Renal pelvis (tissue), 4 donors: Measurements from ENCODE around the gene HMOX2. TPM values are rescaled to one million over a fixed set of nuclear protein-coding genes. Genes with fewer than 3 reads are reported as not detected.
A peak's percentile ranks its signal among the peaks of the same experiment; 100 is the strongest.

Experiments used
- DNase-seq: peaks from one replicate; pipeline ENCODE4 v3.0.0-alpha.2; 2013
- polyA plus RNA-seq, 3 donors: library from polyadenylated mRNA; unstranded; fragments of 120-200 nt; gene quantifications; one replicate each; pipeline ENCODE4 v1.2.1, GENCODE V29; 2013; ENCODE audit not compliant: insufficient read length in 3 of 3

Gene HMOX2
- polyA plus RNA-seq, 3 donors: 41.2 to 54.5 (median 47.8) TPM

DNA sequence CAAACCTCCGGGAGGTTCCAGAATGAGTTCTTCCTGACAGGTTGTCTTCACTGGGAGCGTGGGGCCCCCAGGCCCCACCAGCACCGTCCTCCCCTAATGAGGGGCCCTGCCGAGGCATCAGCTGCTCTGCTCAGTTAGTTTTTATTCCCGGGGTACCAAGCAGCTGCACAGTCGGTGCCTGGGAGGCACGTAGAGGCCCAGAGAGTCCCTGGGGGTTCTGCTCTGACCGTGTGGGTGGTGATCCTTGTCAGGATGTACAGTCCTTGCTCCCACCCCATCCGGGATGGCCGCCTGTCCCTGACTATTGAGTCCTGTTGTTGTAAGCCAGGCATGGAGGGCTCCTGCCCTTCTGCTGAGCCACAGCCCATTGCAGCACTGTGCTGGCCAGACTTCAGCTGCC is 20.2 kb upstream of the HMOX2 start:
- DNase-seq: no peak

DNA sequence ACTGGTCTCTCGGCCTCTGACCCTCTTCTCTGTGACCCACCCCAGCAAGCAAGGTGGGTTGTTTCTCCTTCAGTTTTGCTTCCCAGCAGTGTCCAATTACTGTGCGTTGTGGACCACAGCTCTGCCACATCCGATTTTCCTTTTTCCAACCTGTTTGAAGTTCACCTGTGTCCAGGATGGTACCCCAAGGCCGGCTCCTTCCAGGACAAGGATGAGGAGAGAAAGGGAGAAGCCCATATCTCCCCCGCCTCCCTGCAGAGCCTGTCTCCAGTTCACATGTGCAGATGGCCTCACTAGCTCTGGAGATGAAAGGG is 15.3 kb upstream of the HMOX2 start:
- no peak for DNase-seq

DNA sequence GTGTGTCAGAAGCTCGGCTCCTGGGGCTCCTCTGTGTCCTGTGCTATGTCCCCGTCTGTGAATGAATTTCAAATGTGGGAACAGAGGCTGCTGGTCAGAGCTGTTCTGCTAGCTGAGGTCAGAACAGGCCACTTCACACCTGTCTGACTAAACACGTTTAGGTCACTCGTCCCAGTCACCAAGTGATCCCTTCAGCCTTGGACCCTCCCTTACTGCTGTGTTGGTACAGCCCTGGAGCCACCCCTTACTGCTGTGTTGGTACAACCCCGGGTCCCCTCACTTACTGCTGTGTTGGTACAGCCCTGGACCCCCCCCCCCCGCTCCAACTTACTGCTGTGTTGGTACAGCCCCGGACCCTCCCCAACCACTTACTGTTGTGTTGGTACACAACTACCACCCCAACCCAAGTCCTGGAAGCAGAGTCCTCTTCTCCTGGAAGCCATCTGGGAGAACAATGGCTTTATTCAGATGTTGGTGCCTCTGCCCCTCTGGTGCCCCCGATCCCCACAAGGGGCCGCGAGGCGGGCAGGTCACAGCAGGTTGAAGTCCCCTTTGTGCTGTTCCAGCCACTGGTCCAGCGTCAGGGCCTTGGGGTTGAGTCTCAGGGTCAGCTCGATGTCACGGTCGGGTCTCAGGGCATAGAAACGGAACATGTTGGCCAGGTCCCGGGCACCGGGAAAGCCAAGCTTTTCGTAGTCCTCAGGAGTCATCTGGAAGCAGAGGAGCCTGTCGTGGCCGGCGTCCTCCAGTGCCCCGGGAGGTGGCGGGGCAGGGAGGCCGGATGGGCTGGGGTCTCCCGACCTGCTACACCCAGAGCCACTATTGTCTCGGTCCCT is 14.7 kb upstream of the HMOX2 start:
- no peak for DNase-seq

DNA sequence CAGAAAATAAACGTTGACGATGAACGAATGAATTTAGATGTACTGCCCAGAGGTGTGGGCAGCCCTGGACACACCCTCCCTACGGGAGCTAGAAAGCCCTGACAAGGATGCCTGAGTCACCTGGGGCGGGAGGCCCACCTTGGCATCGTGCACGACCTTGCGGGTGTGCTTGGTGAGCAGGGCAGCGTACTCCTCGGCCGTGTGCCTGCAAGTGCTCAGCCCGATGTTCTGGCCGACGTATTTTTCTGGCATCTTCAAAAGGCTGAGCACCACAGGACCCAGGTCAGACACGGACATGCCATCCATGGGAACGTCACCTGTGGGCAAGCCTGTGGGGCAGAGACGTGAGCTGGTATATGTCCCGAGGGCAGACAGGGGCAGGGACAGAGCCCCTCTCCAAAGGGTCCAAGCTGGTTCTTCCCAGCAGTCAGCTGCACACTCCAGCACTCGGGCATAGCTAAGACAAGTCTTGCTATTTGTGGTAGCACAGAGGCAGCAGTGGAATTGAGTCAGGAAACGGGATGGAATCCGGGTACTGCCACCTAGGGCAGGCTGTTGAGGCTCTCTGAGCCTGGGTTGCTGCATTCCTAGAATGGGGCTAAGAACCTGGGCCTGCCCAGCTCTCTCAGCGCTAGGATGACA is 12.6 kb upstream of the HMOX2 start:
- no peak for DNase-seq

DNA sequence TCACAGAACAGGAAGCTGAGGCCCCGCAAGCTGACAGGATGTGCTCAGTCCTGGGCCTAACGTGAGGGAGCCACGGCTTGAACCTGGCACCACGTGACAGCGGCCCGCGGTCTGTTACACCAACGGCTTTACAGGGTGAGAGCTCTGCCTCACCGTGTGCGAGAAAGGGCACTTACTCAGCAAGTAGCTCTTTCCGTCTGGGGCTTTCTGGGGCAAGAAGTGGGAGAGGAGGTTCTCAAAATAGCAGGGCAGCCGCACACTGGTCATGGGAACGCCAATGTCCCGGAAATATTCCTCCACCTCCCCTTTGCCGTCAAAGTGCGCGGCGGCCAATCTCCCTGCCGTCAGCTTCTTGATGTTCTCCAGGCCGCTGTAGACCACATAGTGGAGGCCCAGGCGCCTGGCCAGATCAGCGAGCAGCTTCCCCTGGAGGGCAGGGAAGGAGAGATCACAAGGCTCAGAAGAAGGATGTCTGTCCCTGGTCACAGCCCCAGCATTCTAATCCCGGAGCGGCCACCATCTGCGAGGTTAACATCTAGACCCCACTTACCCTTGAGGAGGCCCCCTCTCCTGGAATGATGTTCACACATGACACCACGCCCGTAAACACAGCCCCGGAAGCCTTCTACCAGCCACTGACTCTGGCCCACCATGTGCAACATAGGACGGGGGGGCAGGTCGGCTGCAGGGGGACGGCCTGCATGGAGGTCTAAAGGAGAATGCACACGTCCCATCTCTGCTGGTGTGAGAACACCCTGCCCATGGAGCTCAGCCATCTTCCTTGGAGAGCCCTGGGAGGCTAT is 10.0 kb upstream of the HMOX2 start:
- DNase-seq: no peak

DNA sequence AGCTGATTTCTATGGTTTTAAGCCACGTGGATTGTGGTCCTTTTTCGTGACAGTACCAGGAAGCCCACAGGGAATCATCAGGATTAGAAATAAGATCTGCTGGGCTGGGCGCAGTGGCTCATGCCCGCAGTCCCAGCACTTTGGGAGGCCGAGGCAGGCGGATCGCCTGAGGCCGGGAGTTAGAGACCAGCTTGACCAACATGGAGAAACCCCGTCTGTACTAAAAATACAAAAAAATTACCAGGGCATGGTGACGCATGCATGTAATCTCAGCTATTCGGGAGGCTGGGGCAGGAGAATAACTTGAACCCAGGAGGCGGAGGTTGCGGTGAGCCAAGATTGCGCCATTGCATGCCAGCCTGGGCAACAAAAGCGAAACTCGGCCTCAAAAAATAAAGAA is 8.3 kb upstream of the HMOX2 start:
- DNase-seq: no peak

DNA sequence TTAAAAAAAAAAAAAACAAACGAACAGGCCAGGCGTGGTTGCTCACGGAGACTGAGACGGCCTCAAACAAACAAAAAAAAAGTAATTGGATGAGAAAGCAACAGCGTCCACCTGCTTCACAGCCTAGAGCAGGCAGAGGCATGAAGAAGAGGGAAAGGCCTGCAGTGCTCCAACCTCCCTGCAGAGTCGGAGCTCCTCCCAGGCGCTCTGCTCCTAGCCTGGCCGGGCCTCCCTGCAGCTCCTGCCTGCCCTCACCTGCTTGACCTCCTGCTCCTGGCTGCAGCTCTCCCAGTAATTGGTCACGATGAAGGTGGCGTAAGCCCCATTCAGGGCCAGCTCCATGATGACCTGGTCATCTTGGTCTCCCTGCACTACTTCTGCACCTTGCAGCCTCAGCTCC is 7.2 kb upstream of the HMOX2 start:
- no peak for DNase-seq

DNA sequence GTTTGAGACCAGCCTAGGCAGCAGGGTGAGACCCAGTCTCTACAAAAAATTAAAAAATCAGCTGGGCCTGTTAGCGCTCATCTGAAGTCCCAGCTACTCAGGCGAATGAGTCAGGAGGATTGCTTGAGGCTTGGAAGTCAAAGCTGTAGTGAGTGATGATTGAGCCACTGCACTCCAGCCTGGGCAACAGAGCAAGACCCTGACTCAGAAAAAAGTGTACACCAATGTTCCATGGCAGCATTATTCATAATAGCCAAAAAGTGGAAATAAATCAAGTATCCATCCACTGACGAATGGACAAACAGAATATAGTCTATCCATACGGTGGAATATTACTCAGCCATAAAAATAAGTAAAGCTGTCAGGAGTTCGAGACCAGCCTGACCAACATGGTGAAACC is 4.3 kb upstream of the HMOX2 start:
- DNase-seq: no peak

DNA sequence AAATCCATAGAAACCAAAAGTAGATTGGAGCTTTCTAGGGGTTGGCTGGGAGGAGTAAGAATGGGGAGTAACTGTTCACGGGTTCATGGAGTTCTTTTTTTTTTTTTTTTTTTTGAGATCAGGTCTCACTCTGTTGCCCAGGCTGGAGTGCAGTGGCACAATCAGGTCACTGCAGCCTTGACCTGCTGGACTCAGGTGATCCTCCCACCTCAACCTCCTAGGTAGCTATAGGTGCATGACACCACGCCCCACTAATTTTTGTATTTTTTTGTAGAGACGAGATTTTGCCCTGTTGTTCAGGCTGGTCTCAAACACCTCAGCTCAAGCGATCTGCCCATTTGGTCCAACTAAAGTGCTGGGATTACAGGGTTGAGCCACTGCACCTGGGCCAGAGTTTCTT is 3.3 kb upstream of the HMOX2 start:
- no peak for DNase-seq

DNA sequence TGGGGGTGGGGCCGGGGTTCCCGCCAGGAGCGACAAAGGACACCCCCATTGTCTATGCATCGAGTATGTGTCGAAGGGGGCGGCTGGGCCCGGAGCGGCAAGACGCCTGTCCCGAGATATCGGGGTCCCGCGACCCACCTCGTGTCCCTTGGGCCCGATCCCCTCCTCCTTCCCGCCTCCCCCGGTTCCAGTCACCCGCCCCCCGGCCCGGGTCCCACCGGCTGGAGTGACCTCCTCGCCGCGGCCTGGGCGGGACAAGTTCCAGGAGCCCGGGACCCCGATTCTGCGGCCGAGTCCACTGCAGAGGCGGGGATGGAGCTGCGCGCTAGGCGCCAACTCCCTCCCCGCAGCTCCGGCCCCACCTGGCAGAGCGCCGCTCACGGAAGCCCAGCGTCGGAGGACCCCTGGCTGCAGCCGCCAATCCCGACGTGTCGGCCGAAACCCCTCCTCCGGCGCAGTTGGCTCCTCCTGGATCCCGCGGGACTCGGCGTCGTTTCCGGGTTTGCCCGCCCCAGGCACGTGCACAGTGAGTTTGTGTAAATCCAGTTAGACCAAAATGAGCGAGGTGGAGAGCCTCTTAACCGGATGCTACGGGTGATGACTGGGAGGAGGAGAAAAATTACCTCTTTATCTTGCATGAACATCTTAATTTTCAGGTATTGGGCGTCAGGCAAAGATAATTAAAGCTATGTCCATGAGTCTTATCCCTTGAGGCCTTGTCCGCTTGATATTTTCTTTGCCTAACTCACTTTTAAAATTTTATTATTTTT is 1.8 kb upstream of the HMOX2 start, which contains the start of gene NMRAL1:
NMRAL1 (minus strand) TSS at position 434 of the 770 bp plus-strand sequence. CDS start 493 bp downstream, outside the sequence.
- peak; percentile 90 for DNase-seq

DNA sequence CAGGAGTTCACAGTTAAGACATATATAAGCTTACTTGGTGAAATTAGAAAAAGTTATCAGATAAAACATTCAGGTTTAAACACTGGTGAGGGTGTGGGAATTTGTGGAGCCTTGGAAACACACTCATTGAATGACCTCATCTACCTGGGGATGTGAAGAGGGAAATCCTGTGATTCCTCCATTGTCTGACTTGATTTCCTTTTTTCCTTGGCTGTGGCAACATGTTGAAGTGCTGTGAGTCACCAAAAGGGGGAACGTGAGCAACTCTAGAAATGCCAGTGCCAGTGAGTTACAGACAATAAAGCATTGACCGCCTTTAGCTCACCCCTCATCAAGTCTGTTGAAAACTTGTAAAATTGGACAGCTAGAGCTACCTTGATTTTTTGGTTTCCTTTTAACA is 1.8 kb downstream of the HMOX2 start:
- DNase-seq: no peak

DNA sequence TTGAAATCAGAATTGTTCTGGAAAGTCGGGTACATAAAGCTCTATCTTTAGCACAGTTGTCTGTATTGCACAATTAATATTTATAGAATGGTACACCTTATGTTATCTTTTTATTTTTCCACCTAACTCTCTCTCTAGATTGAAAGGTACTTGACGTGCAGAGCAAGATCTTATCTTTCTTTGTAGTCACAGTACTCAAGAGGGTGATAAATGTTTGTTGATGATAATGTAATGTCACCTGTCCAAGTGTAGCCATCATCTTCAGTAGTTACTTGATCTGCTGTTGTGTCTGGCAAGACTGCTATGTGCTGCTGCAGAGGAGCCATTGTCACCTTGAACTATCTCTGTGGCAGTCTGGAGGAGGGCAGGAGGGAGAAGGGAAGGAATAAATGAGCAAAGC is 5.3 kb downstream of the HMOX2 start:
- DNase-seq: no peak

DNA sequence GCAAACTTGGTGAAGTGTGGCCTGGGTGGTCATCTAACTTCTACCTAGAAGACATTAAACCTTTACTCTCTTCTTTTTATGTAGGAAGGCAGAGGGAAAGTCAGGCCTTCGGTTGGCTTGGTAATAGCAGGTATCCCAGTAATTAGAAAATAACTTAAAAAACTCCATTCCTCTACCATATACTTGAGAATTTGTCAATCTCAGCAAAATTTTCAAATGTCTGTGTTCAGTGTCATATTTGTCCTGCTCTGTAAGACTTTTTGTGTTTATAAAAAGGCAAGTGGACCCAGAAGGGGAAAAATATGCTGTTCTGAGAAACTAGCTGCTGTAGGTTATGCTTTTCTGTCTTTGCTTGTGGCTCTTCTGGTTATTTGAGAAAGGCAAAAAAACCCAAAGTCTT is 5.8 kb downstream of the HMOX2 start:
- DNase-seq: no peak

DNA sequence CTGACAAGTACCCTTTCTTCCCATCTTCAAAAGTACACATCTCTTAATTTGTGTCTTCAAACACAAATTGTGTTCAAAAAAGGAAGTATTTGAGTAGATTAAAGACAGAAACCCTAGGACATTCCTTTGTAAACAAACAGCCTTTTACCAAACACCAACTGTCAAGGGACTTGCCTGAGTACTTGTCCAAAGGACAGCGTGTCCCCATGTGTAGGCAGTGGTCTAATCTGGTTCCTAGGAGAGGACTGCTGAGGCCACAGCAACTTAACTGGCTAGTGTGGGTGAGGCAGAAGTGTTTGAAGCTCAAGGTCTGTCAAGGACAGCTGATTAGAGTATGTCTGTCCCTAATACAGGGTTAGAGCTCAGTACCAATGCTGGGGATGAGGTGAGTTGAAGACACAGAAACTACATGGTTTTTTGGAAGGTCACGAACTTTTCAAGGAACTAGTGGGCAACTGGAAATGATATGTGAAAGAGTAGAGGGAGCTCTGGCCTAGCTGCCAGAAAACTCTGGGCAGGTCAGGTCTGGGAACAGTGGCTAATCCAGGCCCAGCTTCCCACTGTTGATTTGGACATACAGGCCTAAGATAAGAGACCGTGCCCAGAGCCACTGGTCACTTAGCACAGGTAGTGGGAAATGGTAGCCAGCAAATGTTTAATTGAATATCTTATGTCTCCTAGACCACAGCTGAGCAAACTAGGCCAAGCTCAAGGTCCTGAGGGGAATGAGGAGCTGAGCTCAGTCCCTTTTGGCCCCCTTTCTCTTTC is 10.1 kb downstream of the HMOX2 start:
- no peak for DNase-seq

DNA sequence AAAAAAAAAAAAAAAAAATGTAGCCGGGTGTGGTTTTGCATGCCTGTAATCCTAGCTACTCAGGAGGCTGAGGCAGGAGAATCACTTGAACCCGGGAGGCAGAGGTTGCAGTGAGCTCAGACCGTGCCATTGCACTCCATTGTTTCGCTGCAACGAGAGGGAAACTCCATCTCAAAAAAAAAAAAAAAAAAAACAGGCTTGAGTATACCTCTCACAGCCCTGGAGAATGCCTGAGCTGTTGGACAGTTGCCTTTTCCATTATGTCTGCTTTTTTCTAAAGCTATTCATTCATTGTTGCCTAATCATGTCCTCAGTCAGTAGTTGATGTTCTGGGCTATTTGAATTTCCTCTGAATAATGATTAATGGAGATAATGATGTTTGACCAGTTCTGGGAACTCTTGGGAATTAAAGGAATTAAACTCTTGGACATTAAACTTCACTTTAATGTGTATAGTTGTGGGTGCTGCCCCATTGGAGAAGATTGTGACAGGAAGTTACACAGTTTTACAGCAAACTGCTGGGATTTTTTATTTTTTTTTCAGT is 11.8 kb downstream of the HMOX2 start:
- no peak for DNase-seq

DNA sequence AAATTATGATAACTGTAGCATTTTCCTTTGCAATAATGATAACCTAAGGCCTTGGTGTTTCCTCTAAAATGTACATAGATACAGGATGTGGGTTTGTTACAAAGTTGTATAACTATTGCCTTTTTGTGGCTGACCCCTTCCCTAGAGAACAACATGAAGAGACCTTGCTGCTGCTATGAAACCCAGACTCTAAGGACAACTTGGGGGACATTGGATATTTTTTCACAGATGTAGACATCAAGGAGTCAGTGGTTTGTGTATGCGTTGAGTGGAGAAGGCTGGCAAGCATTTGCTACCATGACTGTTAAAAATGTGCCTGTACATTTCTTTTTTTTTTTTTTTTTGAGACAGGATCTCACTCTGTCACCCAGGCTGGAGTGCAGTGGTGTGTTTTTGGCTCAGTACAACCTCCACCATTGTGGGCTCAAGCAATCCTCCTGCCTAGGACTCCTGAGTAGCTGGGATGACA is 12.3 kb downstream of the HMOX2 start:
- DNase-seq: no peak

DNA sequence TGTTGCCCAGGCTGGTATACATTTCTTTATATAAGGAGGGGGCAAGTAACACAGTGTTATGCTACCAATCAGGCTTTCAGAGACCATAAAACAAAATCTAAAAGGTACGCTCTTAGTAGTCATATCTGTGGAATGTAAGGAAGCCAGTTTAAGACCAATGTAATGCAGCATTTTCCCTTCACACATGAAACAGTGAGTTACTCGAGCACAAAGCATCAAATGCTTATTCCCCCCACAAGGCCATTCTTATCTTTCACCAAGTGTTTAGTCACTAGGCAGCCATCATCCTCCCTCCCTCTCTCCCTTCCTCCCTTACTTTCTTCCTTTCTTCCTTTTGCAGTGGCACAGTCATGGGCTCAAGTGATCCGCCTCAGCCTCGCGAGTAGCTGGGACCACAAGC is 12.8 kb downstream of the HMOX2 start:
- DNase-seq: no peak

DNA sequence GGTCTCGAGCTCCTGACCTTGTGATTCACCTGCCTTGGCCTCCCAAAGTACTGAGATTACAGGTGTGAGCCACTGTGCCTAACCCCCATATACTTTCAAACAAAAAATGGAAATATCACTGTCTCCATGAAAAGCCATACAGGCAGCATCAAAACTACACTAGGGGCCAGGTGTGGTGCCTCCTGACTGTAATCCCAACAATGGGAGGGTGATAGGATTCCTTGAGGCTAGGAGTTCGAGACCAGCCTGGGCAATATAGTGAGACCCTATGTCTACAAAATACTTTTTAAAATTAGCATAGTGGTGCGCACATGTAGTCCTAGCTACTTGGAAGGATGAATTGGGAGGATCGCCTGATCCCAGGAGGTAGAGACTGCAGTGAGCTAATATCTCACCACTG is 15.7 kb downstream of the HMOX2 start:
- no peak for DNase-seq

DNA sequence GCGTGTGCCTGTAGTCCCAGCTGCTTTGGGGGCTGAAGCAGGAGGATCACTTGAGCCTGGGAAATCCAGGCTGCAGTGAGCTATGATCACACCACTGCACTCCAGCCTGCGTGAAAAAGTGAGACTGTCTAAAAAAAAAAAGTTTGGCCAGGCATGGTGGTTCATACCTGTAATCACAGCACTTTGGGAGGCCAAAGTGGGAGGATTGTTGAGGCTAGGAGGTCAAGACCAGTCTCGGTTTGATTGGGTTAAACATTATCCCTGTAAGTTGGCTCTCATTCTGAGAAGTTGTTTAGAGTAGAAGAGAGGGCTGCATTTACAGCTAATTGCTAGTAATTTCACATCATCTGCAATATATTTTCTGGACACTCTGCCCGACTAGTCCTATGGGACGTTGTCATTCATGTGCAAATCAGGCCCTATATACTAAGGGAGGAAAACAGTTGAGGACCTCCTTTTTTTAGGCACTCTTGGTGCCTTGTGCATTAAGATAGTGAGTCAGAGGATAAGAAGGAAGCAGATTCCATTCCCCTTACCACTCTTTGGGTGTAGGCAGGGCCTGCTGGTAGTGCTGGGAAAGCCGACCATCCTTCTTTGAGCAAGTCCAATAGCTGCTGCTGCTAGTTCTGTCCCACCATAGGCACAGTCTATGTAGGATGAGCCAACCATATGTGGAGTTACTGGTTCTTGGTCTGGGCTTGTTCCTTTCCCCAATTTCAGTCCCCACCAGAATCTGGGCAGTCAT is 18.7 kb downstream of the HMOX2 start:
- DNase-seq: no peak

DNA sequence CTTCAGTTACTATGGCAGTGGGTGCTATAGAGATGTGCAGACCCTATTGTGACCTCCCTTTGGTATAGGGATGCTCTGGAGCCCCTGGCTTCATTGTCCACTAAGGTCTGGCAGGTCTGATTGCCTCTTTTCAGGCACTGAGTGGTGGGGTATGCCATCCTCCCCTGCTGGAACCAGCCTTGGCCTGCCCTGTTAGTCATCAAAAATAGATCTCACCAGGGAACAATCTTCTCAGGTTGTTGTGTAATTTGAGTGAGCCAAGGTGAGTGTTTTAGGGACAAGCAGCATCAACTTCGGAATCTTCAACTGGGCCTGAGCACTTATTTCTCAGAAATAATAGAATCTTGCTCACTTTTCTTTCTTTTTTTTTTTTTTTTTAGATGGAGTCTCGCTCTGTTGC is 19.6 kb downstream of the HMOX2 start:
- no peak for DNase-seq
